HG02642 (cell line): ENCODE measurements around the gene GSG1L.

Experiments used
- ATAC-seq: cut with Tn5 transposase; IDR thresholded peaks from one replicate; pipeline ENCODE4 v1.9.1; 2021; ENCODE audit warnings: mild to moderate bottlenecking; ENCODE audit not compliant: unreplicated experiment, poor library complexity

Gene GSG1L

GRCh38 chr16:28092721-28093384, 29.3 kb upstream of the GSG1L start:
- ATAC-seq = no peak

GRCh38 chr16:28091656-28092055, 28.1 kb upstream of the GSG1L start:
- no peak for ATAC-seq

GRCh38 chr16:28090646-28091377, 27.3 kb upstream of the GSG1L start:
- no peak for ATAC-seq

DNA sequence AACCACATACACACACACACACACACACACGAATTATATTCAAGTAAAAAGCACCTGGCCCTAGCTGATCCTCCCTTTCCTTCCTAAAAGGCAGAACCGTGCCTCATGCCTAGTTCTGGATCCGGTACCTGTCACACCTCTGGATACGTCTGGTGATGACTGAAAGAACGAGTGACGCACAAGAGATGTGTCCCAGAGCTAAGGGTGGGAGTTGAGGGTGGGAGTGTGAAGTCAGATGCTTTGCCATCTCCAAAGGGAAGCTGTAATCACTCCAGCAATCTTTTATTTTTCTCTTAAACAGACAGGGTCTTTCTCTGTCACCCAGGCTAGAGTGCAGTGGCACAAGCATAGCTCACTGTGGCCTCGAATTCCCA, 26.5 kb upstream of the GSG1L start:
- ATAC-seq = no peak

DNA sequence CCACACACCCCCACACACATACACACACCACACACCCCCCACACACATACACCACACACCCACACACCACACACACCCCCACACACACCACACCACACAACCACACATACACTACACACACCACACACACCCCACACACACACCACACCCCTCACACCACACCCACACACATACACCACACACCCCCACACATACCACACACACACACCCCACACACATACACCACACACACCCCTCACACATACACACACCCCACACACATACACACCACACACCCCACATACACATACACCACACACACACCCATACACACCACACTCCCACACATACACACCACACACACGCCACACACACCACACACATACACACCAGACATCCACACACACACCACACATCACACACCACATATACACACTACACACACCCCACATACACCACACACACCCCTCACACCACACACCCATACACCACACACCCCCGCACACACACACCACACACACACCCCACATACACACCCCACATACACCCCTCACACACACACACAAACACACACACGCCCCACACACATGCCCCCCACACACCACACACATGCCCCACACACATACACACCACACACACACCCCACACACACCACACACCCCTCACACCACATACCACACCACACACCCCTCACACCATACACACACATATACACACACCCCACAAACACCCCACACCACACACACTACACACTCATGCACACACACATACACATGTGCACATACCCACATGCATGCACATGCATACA, 25.9 kb upstream of the GSG1L start:
- ATAC-seq = no peak

GRCh38 chr16:28087675-28088300, 24.3 kb upstream of the GSG1L start:
- no peak for ATAC-seq

GRCh38 chr16:28087140-28087660, 23.7 kb upstream of the GSG1L start:
- no peak for ATAC-seq

GRCh38 chr16:28086186-28087139, 22.9 kb upstream of the GSG1L start:
- no peak for ATAC-seq

GRCh38 chr16:28085389-28086171, 22.1 kb upstream of the GSG1L start:
- no peak for ATAC-seq

- no peak for ATAC-seq
These were observed 20.7 kb upstream of the GSG1L start for GRCh38 chr16:28084209-28084608.

- ATAC-seq = no peak
These were observed 19.1 kb upstream of the GSG1L start for GRCh38 chr16:28082624-28083023.

- no peak for ATAC-seq
These were observed 18.0 kb upstream of the GSG1L start for GRCh38 chr16:28081391-28081968.

GRCh38 chr16:28078261-28078660, 14.7 kb upstream of the GSG1L start:
- ATAC-seq = no peak

DNA sequence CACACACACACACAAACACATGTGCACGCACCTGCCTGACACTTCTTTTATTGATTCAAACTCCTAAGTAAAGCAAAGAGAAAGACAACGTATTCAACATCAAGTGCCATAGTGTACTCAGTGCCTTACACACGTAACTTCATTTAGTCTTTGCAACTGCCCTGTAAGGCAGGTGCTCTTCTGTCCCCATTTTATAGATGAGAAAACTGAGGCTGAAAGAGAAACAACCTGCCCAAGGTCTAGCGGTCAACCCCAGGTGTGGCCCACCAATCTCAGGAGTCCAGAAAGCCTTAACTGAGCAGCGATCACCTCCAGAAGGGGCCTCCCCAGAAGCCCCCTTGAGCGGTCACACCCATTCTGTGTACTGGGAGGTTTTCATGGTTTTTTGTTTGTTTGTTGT, 10.3 kb upstream of the GSG1L start:
- no peak for ATAC-seq

DNA sequence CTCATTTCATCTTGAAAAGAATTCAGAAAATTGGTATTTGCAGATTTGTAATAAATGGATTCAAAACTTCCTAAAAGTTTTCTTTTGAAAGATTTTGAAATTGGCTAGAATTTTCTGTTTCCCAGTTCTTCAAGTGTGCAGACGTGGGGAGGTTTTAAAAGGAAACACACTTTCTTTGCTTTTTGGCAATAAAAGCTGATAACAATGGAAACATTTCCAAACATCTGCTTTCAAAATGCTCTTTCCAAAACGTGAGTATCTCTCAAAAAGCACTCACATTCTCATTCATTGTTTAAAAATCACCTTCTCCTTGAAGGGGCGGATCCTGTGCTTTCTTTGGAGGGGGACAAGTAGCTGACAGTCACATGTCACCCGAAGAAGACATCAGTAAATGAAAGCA, 8.6 kb upstream of the GSG1L start:
- ATAC-seq = no peak

DNA sequence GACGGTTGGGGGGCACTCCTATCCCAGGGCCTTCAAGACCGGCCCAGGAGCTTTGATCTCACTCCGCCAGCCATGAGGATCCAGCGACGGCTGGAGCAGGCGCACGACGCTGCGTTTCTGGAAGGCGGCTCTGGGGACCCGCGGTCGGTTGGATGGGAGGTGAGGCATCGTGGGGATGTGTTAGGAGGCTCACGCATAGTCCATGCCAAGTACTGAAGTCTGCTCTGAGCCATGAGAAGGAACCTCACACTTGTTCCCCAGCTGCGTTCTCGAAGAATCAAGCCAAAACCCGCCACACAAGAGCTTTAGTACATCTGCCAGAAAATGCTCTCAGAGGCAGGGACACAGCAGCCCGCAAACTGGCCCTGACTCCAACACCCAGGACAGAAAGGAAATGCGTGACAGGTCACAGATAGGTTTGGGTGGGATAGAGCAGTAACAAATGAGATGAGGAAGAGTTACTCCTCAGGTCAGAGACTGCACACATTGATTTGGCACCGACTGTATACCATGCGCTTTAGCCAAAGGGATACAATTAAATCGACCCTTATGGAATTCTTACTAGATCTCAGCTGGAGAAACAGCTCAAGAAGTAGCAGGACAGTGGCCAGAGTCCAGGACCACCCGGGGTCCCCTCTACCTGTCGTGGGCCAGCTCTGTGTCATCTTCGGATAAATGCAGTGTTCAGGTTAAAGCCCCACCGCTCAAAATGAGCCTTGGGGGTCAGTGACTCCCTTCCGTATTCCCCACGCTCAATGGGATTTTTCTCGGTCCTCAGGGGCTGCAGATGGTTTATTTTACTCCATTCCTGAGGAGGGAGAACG, 6.7 kb upstream of the GSG1L start:
- ATAC-seq = no peak

DNA sequence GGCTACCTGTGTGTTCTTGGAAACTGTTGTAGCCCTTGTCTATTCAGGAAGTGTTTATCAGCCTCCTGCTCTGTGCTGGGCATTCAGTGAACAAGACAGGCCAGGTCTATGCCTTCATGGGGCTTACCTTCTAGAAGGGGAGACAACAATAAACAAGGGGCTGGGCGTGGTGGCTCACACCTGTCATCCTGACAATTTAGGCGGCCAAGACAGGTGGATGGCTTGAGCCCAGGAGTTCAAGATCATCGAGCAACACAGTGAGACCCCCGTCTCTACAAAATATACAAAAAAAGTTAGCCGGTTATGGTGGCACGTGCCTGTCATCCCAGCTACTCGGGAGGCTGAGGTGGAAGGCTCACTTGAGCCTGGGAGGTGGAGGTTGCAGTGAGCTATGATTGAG, 5.5 kb upstream of the GSG1L start:
- no peak for ATAC-seq
